Germinal center (tissue), 1 donor: ENCODE measurements around the gene KLK7.
"Not testable (repeated sequence)": the region's sequence is repeated elsewhere in the genome, so short reads cannot be mapped to it uniquely, and the experiment has no call there.

Source experiments
- DNase-seq: peaks from one replicate; pipeline ENCODE4 v3.0.0; 2012; ENCODE audit warnings: mixed read lengths, low spot score

Gene KLK7

GRCh38 chr19:50975766-50976165 lies 8.0 kb downstream of the KLK7 start:
- no peak for DNase-seq

GRCh38 chr19:50974702-50975556 lies 8.8 kb downstream of the KLK7 start:
- DNase-seq, result no peak

GRCh38 chr19:50972795-50973376 lies 10.8 kb downstream of the KLK7 start:
- DNase-seq, result no peak

- DNase-seq, result not testable (repeated sequence)
These were observed 13.9 kb downstream of the KLK7 start for GRCh38 chr19:50969810-50970209.

GRCh38 chr19:50969413-50969760 lies 14.3 kb downstream of the KLK7 start, which contains the start of gene KLK6:
Gene KLK6 (minus strand): TSS chr19:50969591. CDS start chr19:50968104, 1,487 bp downstream.
- no peak for DNase-seq

GRCh38 chr19:50968716-50969412 lies 14.9 kb downstream of the KLK7 start:
- DNase-seq, result no peak

GRCh38 chr19:50967929-50968715 lies 15.6 kb downstream of the KLK7 start:
- DNase-seq, result no peak

- DNase-seq, result no peak
These were observed 19.5 kb downstream of the KLK7 start for GRCh38 chr19:50964266-50964665.

GRCh38 chr19:50963381-50963780 lies 20.3 kb downstream of the KLK7 start:
- DNase-seq, result no peak

GRCh38 chr19:50962245-50962644 lies 21.5 kb downstream of the KLK7 start:
- no peak for DNase-seq

GRCh38 chr19:50959731-50960500 lies 23.8 kb downstream of the KLK7 start:
- no peak for DNase-seq

- no peak for DNase-seq
These were observed 26.1 kb downstream of the KLK7 start for GRCh38 chr19:50957587-50957986.

- DNase-seq, result no peak
These were observed 30.8 kb downstream of the KLK7 start, which contains the start of gene KLK5 for GRCh38 chr19:50952910-50953309. Gene KLK5 (minus strand): TSS chr19:50953038. CDS start chr19:50952657, 381 bp downstream.

- DNase-seq, result no peak
These were observed 33.9 kb downstream of the KLK7 start for GRCh38 chr19:50949861-50950260.

GRCh38 chr19:50947123-50947522 lies 36.6 kb downstream of the KLK7 start:
- DNase-seq, result no peak

GRCh38 chr19:50944795-50945194 lies 38.9 kb downstream of the KLK7 start:
- DNase-seq, result no peak

GRCh38 chr19:50943074-50943828 lies 40.5 kb downstream of the KLK7 start:
- no peak for DNase-seq

GRCh38 chr19:50939596-50939995 lies 44.1 kb downstream of the KLK7 start:
- DNase-seq, result no peak

GRCh38 chr19:50933640-50934039 lies 50.1 kb downstream of the KLK7 start:
- DNase-seq, result no peak

- no peak for DNase-seq
These were observed 51.0 kb downstream of the KLK7 start for GRCh38 chr19:50932690-50933083.
